IMR-90 (cell line): Measurements from ENCODE around the gene MCMBP.

Experiments
- POLR2A ChIP-seq: IDR thresholded peaks from 2 replicates; pipeline ENCODE4 v1.6.1; 2012; ENCODE audit warnings: mild to moderate bottlenecking, low read depth, low read length
- RCOR1 ChIP-seq: IDR thresholded peaks from 2 replicates; pipeline ENCODE4 v1.6.1; 2012; ENCODE audit warnings: mild to moderate bottlenecking, low read length, improper control_type of control experiment; ENCODE audit not compliant: insufficient replicate concordance

GRCh38 chr10:119853574-119853973, 19.1 kb downstream of the MCMBP start:
- TF ChIP-seq RCOR1, result no peak
- TF ChIP-seq POLR2A, result no peak
